ENCODE measurements around the gene SEC14L3.

Gene SEC14L3

DNA sequence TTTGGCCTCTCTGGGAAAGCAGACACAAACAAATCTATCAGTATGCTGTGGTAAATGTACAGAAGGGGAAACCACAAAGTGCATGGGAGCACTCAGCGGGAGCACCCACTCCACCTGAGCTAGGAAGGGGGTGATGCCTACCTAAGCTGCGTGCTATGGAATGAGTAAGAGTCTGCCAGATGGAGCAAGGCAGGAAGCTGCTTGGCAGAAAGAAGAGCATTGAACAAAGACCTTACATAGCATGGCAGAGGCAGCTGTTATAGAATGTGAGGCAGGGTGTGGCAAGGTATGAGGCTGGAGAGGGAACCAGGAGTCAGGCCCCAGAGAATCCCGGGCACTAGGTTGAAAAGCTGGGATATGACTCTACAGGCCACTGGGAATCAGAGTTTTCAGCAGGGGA is 60.0 kb downstream of the SEC14L3 start:
- no peak for TF ChIP-seq L3MBTL2 (conservative IDR thresholded peaks at IDR 0.05)
- TF ChIP-seq FOXA1 (IDR thresholded peaks at IDR 0.05): no peak
- no peak for TF ChIP-seq ELF4 (IDR thresholded peaks at IDR 0.05)
- no peak for TF ChIP-seq BHLHE40 (IDR thresholded peaks at IDR 0.05; ENCODE audit: borderline replicate concordance)
- TF ChIP-seq SP1 (IDR thresholded peaks at IDR 0.05): no peak
- no peak for TF ChIP-seq TARDBP (IDR thresholded peaks at IDR 0.05)
- TF ChIP-seq LEF1 (IDR thresholded peaks at IDR 0.05; ENCODE audit: borderline replicate concordance): no peak
- TF ChIP-seq CTBP1 (IDR thresholded peaks at IDR 0.05; ENCODE audit: borderline replicate concordance): no peak
- no peak for TF ChIP-seq HDGF (IDR thresholded peaks at IDR 0.05; ENCODE audit: borderline replicate concordance)
- DNase-seq (ENCODE audit: extremely low spot score): no peak
- POLR2A ChIA-PET: interaction anchor here (1.1 to 6.5 kb wide), 3 partner anchors 10 to 15 kb away, joined by 3 to 40 read pairs (median 9); no protein-coding TSS in a partner anchor
- CTCF ChIA-PET: no interaction called here
